ENCODE measurements around the gene CNIH1. TPM values are rescaled to one million over a fixed set of nuclear protein-coding genes. Genes with fewer than 3 reads are reported as not detected.
"Not testable (repeated sequence)": the region's sequence is repeated elsewhere in the genome, so short reads cannot be mapped to it uniquely, and the experiment has no call there.

Gene CNIH1
- total and polyA plus RNA-seq, 4 experiments from 2014 or later, result 46.9 to 128 (median 71.6) TPM

DNA sequence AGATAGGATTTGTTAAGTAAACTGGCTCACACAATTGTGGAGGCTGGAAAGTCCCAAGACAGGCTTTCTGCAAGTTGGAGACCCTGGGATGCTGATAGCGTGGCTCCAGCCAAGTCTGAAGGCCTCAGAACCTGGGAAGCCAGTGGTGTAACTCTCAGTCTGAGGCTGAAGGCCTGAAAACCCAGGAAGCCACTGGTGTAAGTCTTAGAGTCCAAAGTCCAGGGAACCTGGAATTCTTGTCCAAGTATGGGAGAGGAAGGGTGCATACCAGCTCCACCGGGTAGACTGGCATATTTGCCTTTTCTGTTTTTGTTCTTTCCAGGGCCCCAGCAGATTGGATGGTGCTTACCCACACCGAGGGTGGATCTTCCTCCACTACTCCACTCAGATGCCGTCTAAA lies 29.5 kb upstream of the CNIH1 start:
- Mint-ChIP-seq H3K36me3 (peaks cover 54 to 56% of the 10 kb centered on the region in 2 donors), H3K27ac (peak overlapping the region in 2 of 7 donors; percentile 1 to 4), H3K4me1 (peaks cover 2 to 4% (median 3%) of the 10 kb centered on the region in 4 donors), H3K27me3 (no peaks in the 10 kb centered on the region), H3K4me3 (no peak overlapping the region), H3K9me3 (peaks cover 0 to 17% (median 12%) of the 10 kb centered on the region in 8 donors)
- ChIA-PET POLR2A (ENCODE audit: partially characterized antibody) (no interaction called here), CTCF (ENCODE audit: partially characterized antibody) (no interaction called here)
- DNase-seq, result no peak
- Histone ChIP-seq H3K9me3 (ENCODE audit: control insufficient read depth in 1 of 2, low read length in 2 of 2) (peaks cover 0 to 9% of the 10 kb centered on the region in 2 donors), H3K27ac (ENCODE audit: low read depth, low read length) (no peak overlapping the region), H3K36me3 (ENCODE audit: insufficient read depth, low read length) (no peaks in the 10 kb centered on the region), H3K4me1 (ENCODE audit: insufficient read depth, low read length) (no peaks in the 10 kb centered on the region), H3K4me3 (ENCODE audit: low read length in 2 of 2) (no peak overlapping the region), H3K27me3 (ENCODE audit: insufficient read depth, low read length) (no peaks in the 10 kb centered on the region)
- intact Hi-C loops (cut with micrococcal nuclease), result no loop called here

DNA sequence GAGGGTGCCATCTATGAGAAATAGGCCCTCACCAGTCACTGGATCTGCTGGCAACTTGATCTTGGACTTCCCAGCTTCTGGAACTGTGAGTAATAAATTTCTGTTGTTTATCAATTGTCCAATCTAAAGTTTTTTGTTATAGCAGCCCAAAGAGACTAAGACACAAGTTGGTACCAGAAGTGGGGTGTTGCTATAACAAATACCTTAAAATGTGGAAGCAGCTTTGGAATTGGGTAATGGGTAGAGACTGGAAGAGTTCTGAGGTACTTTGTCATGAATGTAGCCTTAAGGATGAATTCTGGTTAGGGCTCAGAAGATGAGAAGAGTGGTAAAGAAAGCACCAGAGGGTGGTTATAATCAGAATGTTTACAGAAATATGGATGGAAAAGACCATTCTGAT lies 26.1 kb upstream of the CNIH1 start:
- no peaks in the 10 kb centered on the region for H3K4me1 Mint-ChIP-seq

DNA sequence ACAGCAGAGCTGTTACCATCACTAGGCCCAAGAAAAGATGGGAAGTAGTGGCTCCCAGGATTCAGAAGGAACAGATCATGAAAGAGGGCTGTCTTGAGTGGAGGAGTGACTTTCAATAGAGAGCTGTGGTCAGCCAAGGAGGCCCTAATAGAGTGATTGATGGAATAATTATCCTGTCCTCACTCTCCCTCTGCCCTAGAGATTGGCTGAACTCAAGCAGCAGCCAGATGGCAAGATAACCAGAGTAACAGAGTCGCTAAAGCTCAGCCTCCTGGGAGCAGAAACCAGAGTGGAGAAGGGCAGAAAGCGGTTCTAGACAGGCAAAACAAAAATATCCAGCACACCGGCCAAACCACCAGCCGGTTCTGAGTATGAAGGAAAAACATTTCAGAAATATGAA lies 24.5 kb upstream of the CNIH1 start:
- peaks cover 0 to 9% of the 10 kb centered on the region in 2 donors for H3K9me3 ChIP-seq (ENCODE audit: control insufficient read depth in 1 of 2, low read length in 2 of 2)
- H3K9me3 Mint-ChIP-seq, result peaks cover 0 to 17% (median 12%) of the 10 kb centered on the region in 8 donors
- ChIA-PET CTCF (ENCODE audit: partially characterized antibody) (no interaction called here), POLR2A (ENCODE audit: partially characterized antibody) (no interaction called here)
- no peaks in the 10 kb centered on the region for H3K27me3 ChIP-seq (ENCODE audit: insufficient read depth, low read length)
- H3K27me3 Mint-ChIP-seq, result no peaks in the 10 kb centered on the region
- intact Hi-C loops (cut with micrococcal nuclease), result no loop called here
- H3K4me1 Mint-ChIP-seq, result no peaks in the 10 kb centered on the region
- H3K36me3 Mint-ChIP-seq, result peaks cover 19 to 27% of the 10 kb centered on the region in 2 donors
- no peak for DNase-seq
- no peak overlapping the region for H3K4me3 Mint-ChIP-seq
- H3K27ac ChIP-seq (ENCODE audit: low read depth, low read length), result no peak overlapping the region
- H3K4me1 ChIP-seq (ENCODE audit: insufficient read depth, low read length), result no peaks in the 10 kb centered on the region
- H3K36me3 ChIP-seq (ENCODE audit: insufficient read depth, low read length), result no peaks in the 10 kb centered on the region
- H3K4me3 ChIP-seq (ENCODE audit: low read length in 2 of 2), result no peak overlapping the region
- peak overlapping the region in 1 of 7 donors; percentile 4 for H3K27ac Mint-ChIP-seq

More for the DNA sequence above, 26.1 kb upstream of the CNIH1 start:
- H3K36me3 ChIP-seq (ENCODE audit: insufficient read depth, low read length), result no peaks in the 10 kb centered on the region
- ChIA-PET POLR2A (ENCODE audit: partially characterized antibody) (no interaction called here), CTCF (ENCODE audit: partially characterized antibody) (no interaction called here)
- intact Hi-C loops (cut with micrococcal nuclease), result no loop called here
- H3K4me3 Mint-ChIP-seq, result no peak overlapping the region
- H3K27me3 ChIP-seq (ENCODE audit: insufficient read depth, low read length), result no peaks in the 10 kb centered on the region
- H3K4me3 ChIP-seq (ENCODE audit: low read length in 2 of 2), result no peak overlapping the region
- no peak overlapping the region for H3K27ac ChIP-seq (ENCODE audit: low read depth, low read length)
- no peaks in the 10 kb centered on the region for H3K4me1 ChIP-seq (ENCODE audit: insufficient read depth, low read length)
- no peak overlapping the region for H3K27ac Mint-ChIP-seq
- no peaks in the 10 kb centered on the region for H3K27me3 Mint-ChIP-seq
- peaks cover 0 to 9% of the 10 kb centered on the region in 2 donors for H3K9me3 ChIP-seq (ENCODE audit: control insufficient read depth in 1 of 2, low read length in 2 of 2)
- peaks cover 23 to 41% of the 10 kb centered on the region in 2 donors for H3K36me3 Mint-ChIP-seq
- peaks cover 0 to 17% (median 12%) of the 10 kb centered on the region in 8 donors for H3K9me3 Mint-ChIP-seq
- DNase-seq, result no peak

GRCh38 chr14:54462048-54462447 lies 20.9 kb upstream of the CNIH1 start:
- Histone ChIP-seq H3K4me1 (ENCODE audit: insufficient read depth, low read length) (no peaks in the 10 kb centered on the region), H3K27me3 (ENCODE audit: insufficient read depth, low read length) (no peaks in the 10 kb centered on the region), H3K27ac (ENCODE audit: low read depth, low read length) (no peak overlapping the region), H3K4me3 (ENCODE audit: low read length in 2 of 2) (no peak overlapping the region), H3K9me3 (ENCODE audit: control insufficient read depth in 1 of 2, low read length in 2 of 2) (peaks cover 0 to 2% of the 10 kb centered on the region in 2 donors), H3K36me3 (ENCODE audit: insufficient read depth, low read length) (no peaks in the 10 kb centered on the region)
- Mint-ChIP-seq H3K36me3 (peaks cover 0 to 2% of the 10 kb centered on the region in 2 donors), H3K4me3 (no peak overlapping the region), H3K9me3 (peaks cover 0 to 10% (median 5%) of the 10 kb centered on the region in 8 donors), H3K27me3 (no peaks in the 10 kb centered on the region), H3K27ac (no peak overlapping the region), H3K4me1 (no peaks in the 10 kb centered on the region)
- POLR2A ChIA-PET (ENCODE audit: partially characterized antibody), result no interaction called here
- CTCF ChIA-PET (ENCODE audit: partially characterized antibody), result no interaction called here
- DNase-seq, result no peak
- intact Hi-C loops (cut with micrococcal nuclease), result no loop called here

GRCh38 chr14:54459106-54459505 lies 17.9 kb upstream of the CNIH1 start:
- no peak overlapping the region for H3K4me3 ChIP-seq (ENCODE audit: low read length in 2 of 2)
- no peaks in the 10 kb centered on the region for H3K27me3 ChIP-seq (ENCODE audit: insufficient read depth, low read length)
- Mint-ChIP-seq H3K36me3 (no peaks in the 10 kb centered on the region), H3K27me3 (no peaks in the 10 kb centered on the region), H3K27ac (no peak overlapping the region), H3K4me1 (no peaks in the 10 kb centered on the region), H3K4me3 (no peak overlapping the region), H3K9me3 (peaks cover 0 to 8% (median 2%) of the 10 kb centered on the region in 8 donors)
- H3K36me3 ChIP-seq (ENCODE audit: insufficient read depth, low read length), result no peaks in the 10 kb centered on the region
- ChIA-PET POLR2A (ENCODE audit: partially characterized antibody) (no interaction called here), CTCF (ENCODE audit: partially characterized antibody) (no interaction called here)
- no peak overlapping the region for H3K27ac ChIP-seq (ENCODE audit: low read depth, low read length)
- H3K4me1 ChIP-seq (ENCODE audit: insufficient read depth, low read length), result no peaks in the 10 kb centered on the region
- H3K9me3 ChIP-seq (ENCODE audit: control insufficient read depth in 1 of 2, low read length in 2 of 2), result no peaks in the 10 kb centered on the region
- intact Hi-C loops (cut with micrococcal nuclease), result no loop called here
- no peak for DNase-seq

GRCh38 chr14:54458536-54458935 lies 17.4 kb upstream of the CNIH1 start:
- H3K4me1 ChIP-seq (ENCODE audit: insufficient read depth, low read length); H3K4me3 ChIP-seq (ENCODE audit: low read length in 2 of 2); H3K9me3 Mint-ChIP-seq; H3K36me3 ChIP-seq (ENCODE audit: insufficient read depth, low read length); CTCF ChIA-PET (ENCODE audit: partially characterized antibody); H3K36me3 Mint-ChIP-seq; intact Hi-C loops (cut with micrococcal nuclease); DNase-seq; H3K27me3 ChIP-seq (ENCODE audit: insufficient read depth, low read length); H3K27ac Mint-ChIP-seq; H3K27ac ChIP-seq (ENCODE audit: low read depth, low read length); H3K4me3 Mint-ChIP-seq; H3K27me3 Mint-ChIP-seq; H3K9me3 ChIP-seq (ENCODE audit: control insufficient read depth in 1 of 2, low read length in 2 of 2); H3K4me1 Mint-ChIP-seq; POLR2A ChIA-PET (ENCODE audit: partially characterized antibody): not testable (repeated sequence)

DNA sequence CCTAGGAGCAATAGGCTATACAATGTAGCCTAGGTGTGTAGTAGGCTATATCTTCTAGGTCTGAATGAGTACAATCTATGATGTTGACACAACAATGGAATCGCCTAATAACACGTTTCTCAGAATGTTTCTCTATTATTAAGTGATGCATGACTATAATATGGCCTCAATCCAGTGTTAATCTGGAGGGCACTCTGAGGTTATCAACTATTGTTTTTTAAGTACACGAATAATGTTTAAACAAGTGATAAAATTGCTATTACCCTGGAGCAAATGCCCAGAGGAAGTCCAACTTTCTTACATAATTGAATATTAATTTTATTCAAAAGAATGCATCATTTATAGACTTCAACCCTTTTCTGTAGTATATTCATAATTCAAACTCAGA lies 16.4 kb upstream of the CNIH1 start:
- Histone ChIP-seq H3K4me1 (ENCODE audit: insufficient read depth, low read length) (no peaks in the 10 kb centered on the region), H3K27ac (ENCODE audit: low read depth, low read length) (no peak overlapping the region), H3K9me3 (ENCODE audit: control insufficient read depth in 1 of 2, low read length in 2 of 2) (no peaks in the 10 kb centered on the region), H3K4me3 (ENCODE audit: low read length in 2 of 2) (no peak overlapping the region), H3K27me3 (ENCODE audit: insufficient read depth, low read length) (no peaks in the 10 kb centered on the region), H3K36me3 (ENCODE audit: insufficient read depth, low read length) (no peaks in the 10 kb centered on the region)
- DNase-seq, result no peak
- H3K27me3 Mint-ChIP-seq, result no peaks in the 10 kb centered on the region
- H3K4me3 Mint-ChIP-seq, result no peak overlapping the region
- no peaks in the 10 kb centered on the region for H3K4me1 Mint-ChIP-seq
- no peak overlapping the region for H3K27ac Mint-ChIP-seq
- intact Hi-C loops (cut with micrococcal nuclease), result no loop called here
- H3K36me3 Mint-ChIP-seq, result no peaks in the 10 kb centered on the region
- ChIA-PET POLR2A (ENCODE audit: partially characterized antibody) (no interaction called here), CTCF (ENCODE audit: partially characterized antibody) (no interaction called here)
- H3K9me3 Mint-ChIP-seq, result peaks cover 0 to 8% (median 2%) of the 10 kb centered on the region in 8 donors
